ENCODE results near the gene RAD51B. TPM values are rescaled to one million over a fixed set of nuclear protein-coding genes. Genes with fewer than 3 reads are reported as not detected.

The RAD51B gene
- total RNA-seq, 1 experiment from 2014 or later, result 14.2 TPM

DNA sequence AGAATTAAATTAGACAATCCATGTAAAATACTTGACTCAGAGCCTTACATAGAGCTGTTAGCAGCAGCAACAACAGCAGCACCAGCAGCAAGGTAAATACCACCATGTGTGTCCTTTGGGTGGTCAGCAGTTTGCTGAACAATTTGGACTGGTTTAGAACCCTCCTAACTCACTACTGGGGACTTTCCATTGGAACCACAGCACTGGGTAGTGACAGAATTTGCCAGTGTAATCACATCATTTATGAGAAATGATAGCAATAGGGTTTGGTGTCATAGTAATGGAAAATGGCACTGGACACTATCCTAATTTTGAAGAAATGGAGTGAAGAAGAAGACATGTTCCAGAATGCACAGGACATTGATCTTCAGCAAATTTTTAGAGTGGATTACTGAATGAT lies 392.8 kb downstream of the RAD51B start:
- Mint-ChIP-seq H3K4me3 (no peak overlapping the region), H3K4me1 (peaks cover 24% of the 10 kb centered on the region), H3K27ac (no peak overlapping the region), H3K27me3 (ENCODE audit: low read depth) (no peaks in the 10 kb centered on the region), H3K36me3 (no peaks in the 10 kb centered on the region), H3K9me3 (no peaks in the 10 kb centered on the region)
- DNase-seq (ENCODE audit: low spot score) (no peak), ATAC-seq (no peak)
- ChIA-PET CTCF (no interaction called here), POLR2A (no interaction called here)
- TF ChIP-seq NR1H2 (CRISPR knock-in tag; IDR thresholded peaks at IDR 0.05), result no peak
- no peak for TF ChIP-seq NR3C1 (CRISPR knock-in tag; conservative IDR thresholded peaks at IDR 0.05; ENCODE audit: low read depth)
- TF ChIP-seq OVOL2 (CRISPR knock-in tag; IDR thresholded peaks at IDR 0.05; ENCODE audit: borderline replicate concordance), result no peak
- no peak for TF ChIP-seq SMAD3 (CRISPR knock-in tag; IDR thresholded peaks at IDR 0.05; ENCODE audit: borderline replicate concordance)
- TF ChIP-seq NR2C2 (CRISPR knock-in tag; IDR thresholded peaks at IDR 0.05), result no peak
- TF ChIP-seq, protein P1, sequence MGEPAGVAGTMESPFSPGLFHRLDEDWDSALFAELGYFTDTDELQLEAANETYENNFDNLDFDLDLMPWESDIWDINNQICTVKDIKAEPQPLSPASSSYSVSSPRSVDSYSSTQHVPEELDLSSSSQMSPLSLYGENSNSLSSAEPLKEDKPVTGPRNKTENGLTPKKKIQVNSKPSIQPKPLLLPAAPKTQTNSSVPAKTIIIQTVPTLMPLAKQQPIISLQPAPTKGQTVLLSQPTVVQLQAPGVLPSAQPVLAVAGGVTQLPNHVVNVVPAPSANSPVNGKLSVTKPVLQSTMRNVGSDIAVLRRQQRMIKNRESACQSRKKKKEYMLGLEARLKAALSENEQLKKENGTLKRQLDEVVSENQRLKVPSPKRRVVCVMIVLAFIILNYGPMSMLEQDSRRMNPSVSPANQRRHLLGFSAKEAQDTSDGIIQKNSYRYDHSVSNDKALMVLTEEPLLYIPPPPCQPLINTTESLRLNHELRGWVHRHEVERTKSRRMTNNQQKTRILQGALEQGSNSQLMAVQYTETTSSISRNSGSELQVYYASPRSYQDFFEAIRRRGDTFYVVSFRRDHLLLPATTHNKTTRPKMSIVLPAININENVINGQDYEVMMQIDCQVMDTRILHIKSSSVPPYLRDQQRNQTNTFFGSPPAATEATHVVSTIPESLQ (CRISPR knock-in tag; IDR thresholded peaks at IDR 0.05), result no peak
- TF ChIP-seq, protein P2, sequence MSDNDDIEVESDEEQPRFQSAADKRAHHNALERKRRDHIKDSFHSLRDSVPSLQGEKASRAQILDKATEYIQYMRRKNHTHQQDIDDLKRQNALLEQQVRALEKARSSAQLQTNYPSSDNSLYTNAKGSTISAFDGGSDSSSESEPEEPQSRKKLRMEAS (CRISPR knock-in tag; IDR thresholded peaks at IDR 0.05), result no peak
- TF ChIP-seq ATF1 (CRISPR knock-in tag; IDR thresholded peaks at IDR 0.05), result no peak
- TF ChIP-seq, protein P3, sequence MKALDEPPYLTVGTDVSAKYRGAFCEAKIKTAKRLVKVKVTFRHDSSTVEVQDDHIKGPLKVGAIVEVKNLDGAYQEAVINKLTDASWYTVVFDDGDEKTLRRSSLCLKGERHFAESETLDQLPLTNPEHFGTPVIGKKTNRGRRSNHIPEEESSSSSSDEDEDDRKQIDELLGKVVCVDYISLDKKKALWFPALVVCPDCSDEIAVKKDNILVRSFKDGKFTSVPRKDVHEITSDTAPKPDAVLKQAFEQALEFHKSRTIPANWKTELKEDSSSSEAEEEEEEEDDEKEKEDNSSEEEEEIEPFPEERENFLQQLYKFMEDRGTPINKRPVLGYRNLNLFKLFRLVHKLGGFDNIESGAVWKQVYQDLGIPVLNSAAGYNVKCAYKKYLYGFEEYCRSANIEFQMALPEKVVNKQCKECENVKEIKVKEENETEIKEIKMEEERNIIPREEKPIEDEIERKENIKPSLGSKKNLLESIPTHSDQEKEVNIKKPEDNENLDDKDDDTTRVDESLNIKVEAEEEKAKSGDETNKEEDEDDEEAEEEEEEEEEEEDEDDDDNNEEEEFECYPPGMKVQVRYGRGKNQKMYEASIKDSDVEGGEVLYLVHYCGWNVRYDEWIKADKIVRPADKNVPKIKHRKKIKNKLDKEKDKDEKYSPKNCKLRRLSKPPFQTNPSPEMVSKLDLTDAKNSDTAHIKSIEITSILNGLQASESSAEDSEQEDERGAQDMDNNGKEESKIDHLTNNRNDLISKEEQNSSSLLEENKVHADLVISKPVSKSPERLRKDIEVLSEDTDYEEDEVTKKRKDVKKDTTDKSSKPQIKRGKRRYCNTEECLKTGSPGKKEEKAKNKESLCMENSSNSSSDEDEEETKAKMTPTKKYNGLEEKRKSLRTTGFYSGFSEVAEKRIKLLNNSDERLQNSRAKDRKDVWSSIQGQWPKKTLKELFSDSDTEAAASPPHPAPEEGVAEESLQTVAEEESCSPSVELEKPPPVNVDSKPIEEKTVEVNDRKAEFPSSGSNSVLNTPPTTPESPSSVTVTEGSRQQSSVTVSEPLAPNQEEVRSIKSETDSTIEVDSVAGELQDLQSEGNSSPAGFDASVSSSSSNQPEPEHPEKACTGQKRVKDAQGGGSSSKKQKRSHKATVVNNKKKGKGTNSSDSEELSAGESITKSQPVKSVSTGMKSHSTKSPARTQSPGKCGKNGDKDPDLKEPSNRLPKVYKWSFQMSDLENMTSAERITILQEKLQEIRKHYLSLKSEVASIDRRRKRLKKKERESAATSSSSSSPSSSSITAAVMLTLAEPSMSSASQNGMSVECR (CRISPR knock-in tag; IDR thresholded peaks at IDR 0.05; ENCODE audit: borderline replicate concordance), result no peak
- TF ChIP-seq ZNF416 (CRISPR knock-in tag; IDR thresholded peaks at IDR 0.05), result no peak
- TF ChIP-seq, protein P4, sequence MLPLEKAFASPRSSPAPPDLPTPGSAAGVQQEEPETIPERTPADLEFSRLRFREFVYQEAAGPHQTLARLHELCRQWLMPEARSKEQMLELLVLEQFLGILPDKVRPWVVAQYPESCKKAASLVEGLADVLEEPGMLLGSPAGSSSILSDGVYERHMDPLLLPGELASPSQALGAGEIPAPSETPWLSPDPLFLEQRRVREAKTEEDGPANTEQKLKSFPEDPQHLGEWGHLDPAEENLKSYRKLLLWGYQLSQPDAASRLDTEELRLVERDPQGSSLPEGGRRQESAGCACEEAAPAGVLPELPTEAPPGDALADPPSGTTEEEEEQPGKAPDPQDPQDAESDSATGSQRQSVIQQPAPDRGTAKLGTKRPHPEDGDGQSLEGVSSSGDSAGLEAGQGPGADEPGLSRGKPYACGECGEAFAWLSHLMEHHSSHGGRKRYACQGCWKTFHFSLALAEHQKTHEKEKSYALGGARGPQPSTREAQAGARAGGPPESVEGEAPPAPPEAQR (CRISPR knock-in tag; IDR thresholded peaks at IDR 0.05), result no peak
- TF ChIP-seq, protein P5, sequence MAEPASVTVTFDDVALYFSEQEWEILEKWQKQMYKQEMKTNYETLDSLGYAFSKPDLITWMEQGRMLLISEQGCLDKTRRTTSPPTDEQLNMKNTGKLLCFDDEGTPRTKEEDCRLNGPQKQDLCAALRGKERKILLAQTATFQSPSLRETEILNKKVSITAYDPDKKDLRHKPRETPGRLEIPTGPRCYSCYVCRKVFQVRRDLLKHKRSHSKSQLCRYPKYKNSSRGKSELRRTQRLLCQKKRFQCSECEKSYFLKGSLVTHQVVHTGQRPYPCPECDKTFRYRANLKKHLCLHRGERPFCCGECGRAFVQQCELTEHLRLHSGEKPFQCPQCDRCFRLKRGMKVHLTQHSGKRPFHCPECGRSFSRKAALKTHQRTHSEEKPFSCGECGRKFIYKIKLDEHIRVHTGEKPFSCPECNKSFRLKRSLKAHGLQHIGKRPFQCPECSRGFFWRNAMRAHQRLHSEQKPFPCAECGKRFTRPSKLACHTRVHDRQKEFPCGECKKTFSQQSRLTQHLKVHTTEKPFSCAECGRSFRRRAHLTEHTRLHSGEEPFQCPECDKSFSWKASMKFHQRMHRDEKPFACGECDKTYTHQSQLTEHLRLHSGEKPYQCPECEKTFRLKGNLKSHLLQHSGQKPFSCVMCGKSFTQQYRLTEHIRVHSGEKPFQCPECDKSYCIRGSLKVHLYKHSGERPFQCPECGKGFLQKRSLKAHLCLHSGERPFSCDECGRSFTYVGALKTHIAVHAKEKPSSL (CRISPR knock-in tag; conservative IDR thresholded peaks at IDR 0.05), result no peak
- TF ChIP-seq ELF4 (CRISPR knock-in tag; IDR thresholded peaks at IDR 0.05; ENCODE audit: low read depth), result no peak
- TF ChIP-seq, protein P6, sequence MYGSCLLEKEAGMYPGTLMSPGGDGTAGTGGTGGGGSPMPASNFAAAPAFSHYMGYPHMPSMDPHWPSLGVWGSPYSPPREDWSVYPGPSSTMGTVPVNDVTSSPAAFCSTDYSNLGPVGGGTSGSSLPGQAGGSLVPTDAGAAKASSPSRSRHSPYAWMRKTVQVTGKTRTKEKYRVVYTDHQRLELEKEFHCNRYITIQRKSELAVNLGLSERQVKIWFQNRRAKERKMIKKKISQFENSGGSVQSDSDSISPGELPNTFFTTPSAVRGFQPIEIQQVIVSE (CRISPR knock-in tag; IDR thresholded peaks at IDR 0.05; ENCODE audit: borderline replicate concordance), result no peak
- TF ChIP-seq, protein P7, sequence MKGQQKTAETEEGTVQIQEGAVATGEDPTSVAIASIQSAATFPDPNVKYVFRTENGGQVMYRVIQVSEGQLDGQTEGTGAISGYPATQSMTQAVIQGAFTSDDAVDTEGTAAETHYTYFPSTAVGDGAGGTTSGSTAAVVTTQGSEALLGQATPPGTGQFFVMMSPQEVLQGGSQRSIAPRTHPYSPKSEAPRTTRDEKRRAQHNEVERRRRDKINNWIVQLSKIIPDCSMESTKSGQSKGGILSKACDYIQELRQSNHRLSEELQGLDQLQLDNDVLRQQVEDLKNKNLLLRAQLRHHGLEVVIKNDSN (CRISPR knock-in tag; IDR thresholded peaks at IDR 0.05), result no peak
- no peak for TF ChIP-seq KAT7 (CRISPR knock-in tag; IDR thresholded peaks at IDR 0.05; ENCODE audit: borderline replicate concordance)
- TF ChIP-seq FOXJ3 (CRISPR knock-in tag; IDR thresholded peaks at IDR 0.05; ENCODE audit: borderline replicate concordance), result no peak
- no peak for TF ChIP-seq ZNF138 (CRISPR knock-in tag; conservative IDR thresholded peaks at IDR 0.05)
